Measurements from ENCODE around the gene PDPK1.

DNA sequence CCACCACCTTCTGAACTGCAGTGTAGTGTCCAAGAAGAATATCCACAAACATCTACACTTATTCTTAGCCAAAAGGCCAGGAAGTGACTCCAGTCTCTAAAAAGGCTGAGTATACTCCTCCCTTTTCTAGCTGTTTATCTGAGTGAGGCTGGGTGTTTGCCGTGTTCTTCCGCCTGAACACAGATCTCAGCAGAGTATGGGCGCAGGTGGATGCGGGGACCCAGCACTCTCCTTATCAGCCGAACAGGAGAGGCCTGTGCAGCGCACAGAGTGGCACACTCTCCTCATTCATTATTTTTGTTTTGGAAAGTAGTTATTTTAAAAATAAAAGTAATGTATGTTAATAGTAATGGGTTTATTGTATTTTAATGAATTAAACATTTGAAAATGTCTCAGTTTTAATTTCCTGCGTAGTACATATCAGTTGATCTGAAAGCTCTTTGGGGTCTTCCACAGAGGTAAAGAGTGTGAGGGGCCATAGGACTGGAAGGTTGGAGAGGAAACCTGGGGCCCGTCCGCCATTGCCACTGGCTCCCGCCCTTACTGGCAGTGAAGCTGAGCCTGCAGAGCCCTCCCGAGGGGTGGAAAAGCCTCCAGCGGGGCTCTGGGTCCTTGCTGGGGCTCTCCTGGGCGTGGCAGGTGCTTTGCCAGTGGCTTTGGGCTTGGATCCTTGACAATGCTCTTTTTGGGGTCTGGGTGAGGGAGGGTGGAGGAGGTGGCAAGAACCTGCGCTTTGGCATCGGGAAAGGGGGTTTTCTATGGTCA is 53.8 kb downstream of the PDPK1 start:
- TF ChIP-seq, protein P1, sequence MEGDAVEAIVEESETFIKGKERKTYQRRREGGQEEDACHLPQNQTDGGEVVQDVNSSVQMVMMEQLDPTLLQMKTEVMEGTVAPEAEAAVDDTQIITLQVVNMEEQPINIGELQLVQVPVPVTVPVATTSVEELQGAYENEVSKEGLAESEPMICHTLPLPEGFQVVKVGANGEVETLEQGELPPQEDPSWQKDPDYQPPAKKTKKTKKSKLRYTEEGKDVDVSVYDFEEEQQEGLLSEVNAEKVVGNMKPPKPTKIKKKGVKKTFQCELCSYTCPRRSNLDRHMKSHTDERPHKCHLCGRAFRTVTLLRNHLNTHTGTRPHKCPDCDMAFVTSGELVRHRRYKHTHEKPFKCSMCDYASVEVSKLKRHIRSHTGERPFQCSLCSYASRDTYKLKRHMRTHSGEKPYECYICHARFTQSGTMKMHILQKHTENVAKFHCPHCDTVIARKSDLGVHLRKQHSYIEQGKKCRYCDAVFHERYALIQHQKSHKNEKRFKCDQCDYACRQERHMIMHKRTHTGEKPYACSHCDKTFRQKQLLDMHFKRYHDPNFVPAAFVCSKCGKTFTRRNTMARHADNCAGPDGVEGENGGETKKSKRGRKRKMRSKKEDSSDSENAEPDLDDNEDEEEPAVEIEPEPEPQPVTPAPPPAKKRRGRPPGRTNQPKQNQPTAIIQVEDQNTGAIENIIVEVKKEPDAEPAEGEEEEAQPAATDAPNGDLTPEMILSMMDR (IDR thresholded peaks at IDR 0.05; ENCODE audit: low read depth, low read length): no peak
- TF ChIP-seq EZH2phosphoT487 (IDR thresholded peaks at IDR 0.05; ENCODE audit: low read depth): no peak

Data from OCI-LY3 (cell line).